HepG2 (cell line): ENCODE data around the gene AP1AR.

Experiments
- ATF3 ChIP-seq: sonication (generic); formaldehyde crosslinking; IDR thresholded peaks from 2 replicates; pipeline ENCODE4 v1.4.0; 2020; ENCODE audit warnings: missing genetic modification reagents
- HDAC1 ChIP-seq: sonication (generic); formaldehyde crosslinking; IDR thresholded peaks from 2 replicates; pipeline ENCODE4 v1.5.1; 2020; ENCODE audit warnings: mild to moderate bottlenecking, missing genetic modification reagents
- HNRNPK ChIP-seq: fragments of 200-400 bp; formaldehyde crosslinking; IDR thresholded peaks from 2 replicates; pipeline ENCODE4 v1.6.1; 2018; ENCODE audit warnings: low read length, low read depth, moderate library complexity, mild to moderate bottlenecking; ENCODE audit not compliant: poor library complexity, severe bottlenecking
- IRX3 ChIP-seq: sonication (generic); formaldehyde crosslinking; IDR thresholded peaks from 2 replicates; pipeline ENCODE4 v1.8.1; 2023; ENCODE audit warnings: mild to moderate bottlenecking, low read depth, missing genetic modification reagents, borderline replicate concordance
- MAX ChIP-seq: IDR thresholded peaks from 2 replicates; pipeline ENCODE4 v1.6.1; 2012; ENCODE audit warnings: inconsistent platforms
- MXD4 ChIP-seq: IDR thresholded peaks from 2 replicates; pipeline ENCODE4 v1.6.1; 2016; ENCODE audit warnings: mild to moderate bottlenecking, missing biosample characterization, missing genetic modification reagents
- ZBTB20 ChIP-seq: sonication (generic); formaldehyde crosslinking; IDR thresholded peaks from 2 replicates; pipeline ENCODE4 v1.8.1; 2023; ENCODE audit warnings: missing genetic modification reagents, low read depth, mild to moderate bottlenecking, borderline replicate concordance
- ZBTB26 ChIP-seq: IDR thresholded peaks from 2 replicates; pipeline ENCODE4 v1.6.1; 2016; ENCODE audit warnings: missing compliant biosample characterization, missing genetic modification reagents, borderline replicate concordance
- ZNF737 ChIP-seq: sonication (generic); formaldehyde crosslinking; IDR thresholded peaks from 2 replicates; pipeline ENCODE4 v1.5.0; 2020; ENCODE audit warnings: missing genetic modification reagents, mild to moderate bottlenecking, borderline replicate concordance

GRCh38 chr4:112311516-112311915 lies 79.9 kb downstream of the AP1AR start:
- TF ChIP-seq ZBTB26 (CRISPR knock-in tag) (no peak), ZNF737 (no peak), ZBTB20 (CRISPR knock-in tag) (no peak), HDAC1 (CRISPR knock-in tag) (no peak), IRX3 (CRISPR knock-in tag) (no peak), MXD4 (CRISPR knock-in tag) (no peak), ATF3 (no peak), HNRNPK (no peak), MAX (no peak)
